ENCODE data around the gene CDKN1B. TPM values are rescaled to one million over a fixed set of nuclear protein-coding genes. Genes with fewer than 3 reads are reported as not detected.

CDKN1B gene
- total RNA-seq, 4 donors from 2014 or later, result 37.8 to 71.9 (median 46.9) TPM

DNA sequence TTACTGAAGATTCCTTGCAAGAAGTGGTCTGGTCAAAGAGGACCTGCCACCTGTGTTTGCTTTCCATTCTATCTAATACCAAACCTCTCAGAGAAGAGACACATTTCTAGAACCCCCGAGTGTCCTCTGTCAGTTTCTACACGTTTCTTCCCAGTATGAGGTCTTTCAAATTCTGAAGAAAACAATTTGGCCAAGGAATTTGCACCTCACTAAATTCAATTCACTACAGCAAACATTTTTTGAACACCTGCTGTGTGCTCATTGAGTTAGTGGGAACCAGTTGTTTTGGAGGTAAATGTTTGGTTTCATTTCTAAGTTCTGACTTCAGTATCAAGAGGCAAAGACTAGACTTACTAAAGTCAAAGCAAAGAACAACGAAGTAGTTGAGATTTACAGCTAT, 40.6 kb upstream of the CDKN1B start:
- no peaks in the 10 kb centered on the region for H3K4me1 ChIP-seq
- TF ChIP-seq POLR2AphosphoS5 (IDR thresholded peaks at IDR 0.05) (no peak), EP300 (IDR thresholded peaks at IDR 0.05) (no peak), POLR2A (IDR thresholded peaks at IDR 0.05) (no peak)
- TF ChIP-seq, protein P1, sequence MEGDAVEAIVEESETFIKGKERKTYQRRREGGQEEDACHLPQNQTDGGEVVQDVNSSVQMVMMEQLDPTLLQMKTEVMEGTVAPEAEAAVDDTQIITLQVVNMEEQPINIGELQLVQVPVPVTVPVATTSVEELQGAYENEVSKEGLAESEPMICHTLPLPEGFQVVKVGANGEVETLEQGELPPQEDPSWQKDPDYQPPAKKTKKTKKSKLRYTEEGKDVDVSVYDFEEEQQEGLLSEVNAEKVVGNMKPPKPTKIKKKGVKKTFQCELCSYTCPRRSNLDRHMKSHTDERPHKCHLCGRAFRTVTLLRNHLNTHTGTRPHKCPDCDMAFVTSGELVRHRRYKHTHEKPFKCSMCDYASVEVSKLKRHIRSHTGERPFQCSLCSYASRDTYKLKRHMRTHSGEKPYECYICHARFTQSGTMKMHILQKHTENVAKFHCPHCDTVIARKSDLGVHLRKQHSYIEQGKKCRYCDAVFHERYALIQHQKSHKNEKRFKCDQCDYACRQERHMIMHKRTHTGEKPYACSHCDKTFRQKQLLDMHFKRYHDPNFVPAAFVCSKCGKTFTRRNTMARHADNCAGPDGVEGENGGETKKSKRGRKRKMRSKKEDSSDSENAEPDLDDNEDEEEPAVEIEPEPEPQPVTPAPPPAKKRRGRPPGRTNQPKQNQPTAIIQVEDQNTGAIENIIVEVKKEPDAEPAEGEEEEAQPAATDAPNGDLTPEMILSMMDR (IDR thresholded peaks at IDR 0.05), result no peak
- no peak overlapping the region for H3K4me3 ChIP-seq
- no peaks in the 10 kb centered on the region for H3K9me3 ChIP-seq
- no peak for DNase-seq (ENCODE audit: low spot score in 2 of 2)
- H3K27me3 ChIP-seq, result no peaks in the 10 kb centered on the region
- H3K27ac ChIP-seq, result no peak overlapping the region
- WGBS, result 44% methylated on average over 3 of the region's 3 CpGs
- H3K36me3 ChIP-seq, result no peaks in the 10 kb centered on the region

DNA sequence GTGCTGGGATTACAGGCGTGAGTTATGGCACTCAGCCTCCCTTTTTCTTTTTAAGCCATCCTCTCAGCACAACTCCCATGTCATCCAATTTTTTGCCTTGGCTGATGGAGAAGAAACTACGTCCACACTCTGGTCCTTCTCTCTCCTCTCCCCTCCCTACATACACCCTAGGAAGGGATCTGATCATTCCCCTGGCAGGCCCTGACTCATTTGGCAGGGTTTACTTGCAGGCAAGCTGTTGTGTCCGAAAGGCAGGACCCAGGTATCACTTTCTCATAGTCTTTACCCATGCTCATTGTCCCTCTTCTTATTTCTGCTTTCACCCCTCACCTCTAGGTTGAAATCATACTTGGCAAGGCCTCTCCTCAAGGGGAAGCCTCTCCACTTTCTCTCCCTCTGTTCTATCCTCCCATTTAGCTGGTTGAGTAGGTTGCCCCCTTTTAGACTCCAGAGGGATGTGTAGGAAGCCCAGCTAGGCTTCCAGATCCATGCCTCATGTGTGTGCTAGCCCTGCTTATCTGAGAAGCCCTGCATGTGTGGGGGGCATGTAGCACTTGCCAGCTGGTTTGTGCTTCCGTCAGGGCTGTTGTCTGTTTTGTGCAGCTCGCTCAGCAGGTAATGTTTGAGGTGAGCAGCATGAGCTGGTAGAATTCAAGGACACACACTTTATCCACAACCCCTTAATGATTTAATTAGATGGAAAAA, 36.0 kb upstream of the CDKN1B start:
- no peak for DNase-seq (ENCODE audit: low spot score in 2 of 2)
- Histone ChIP-seq H3K9me3 (no peaks in the 10 kb centered on the region), H3K4me1 (no peaks in the 10 kb centered on the region), H3K4me3 (no peak overlapping the region), H3K27ac (no peak overlapping the region), H3K36me3 (no peaks in the 10 kb centered on the region), H3K27me3 (no peaks in the 10 kb centered on the region)
- WGBS, result 91% methylated on average over 5 of the region's 5 CpGs
- no peak for TF ChIP-seq EP300 (IDR thresholded peaks at IDR 0.05)
- TF ChIP-seq, protein P1 (IDR thresholded peaks at IDR 0.05), result no peak
- TF ChIP-seq POLR2A (IDR thresholded peaks at IDR 0.05), result no peak
- no peak for TF ChIP-seq POLR2AphosphoS5 (IDR thresholded peaks at IDR 0.05)

DNA sequence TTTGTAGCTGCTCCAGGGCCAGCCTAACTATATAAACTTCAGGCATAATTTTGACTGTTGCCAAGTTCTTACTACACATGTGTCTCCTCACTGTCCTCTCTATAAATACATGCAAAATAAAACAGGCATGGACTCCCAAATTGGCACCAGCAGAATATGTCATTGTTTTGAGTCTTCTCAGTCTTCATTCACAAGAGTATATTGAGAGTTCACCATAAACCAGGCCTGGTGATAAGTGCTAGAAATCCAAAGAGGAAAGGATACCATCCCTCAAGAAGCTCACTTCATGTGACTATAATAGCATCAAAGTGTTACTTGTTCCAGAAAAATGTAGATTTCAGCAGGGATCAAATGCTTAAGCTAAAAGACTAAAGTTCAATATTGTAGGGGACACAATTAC, 34.9 kb upstream of the CDKN1B start:
- no peaks in the 10 kb centered on the region for H3K4me1 ChIP-seq
- no peaks in the 10 kb centered on the region for H3K27me3 ChIP-seq
- H3K36me3 ChIP-seq, result no peaks in the 10 kb centered on the region
- no peaks in the 10 kb centered on the region for H3K9me3 ChIP-seq
- no peak overlapping the region for H3K27ac ChIP-seq
- no peak for DNase-seq (ENCODE audit: low spot score in 2 of 2)
- TF ChIP-seq POLR2A (IDR thresholded peaks at IDR 0.05) (no peak), EP300 (IDR thresholded peaks at IDR 0.05) (no peak), POLR2AphosphoS5 (IDR thresholded peaks at IDR 0.05) (no peak)
- H3K4me3 ChIP-seq, result no peak overlapping the region

DNA sequence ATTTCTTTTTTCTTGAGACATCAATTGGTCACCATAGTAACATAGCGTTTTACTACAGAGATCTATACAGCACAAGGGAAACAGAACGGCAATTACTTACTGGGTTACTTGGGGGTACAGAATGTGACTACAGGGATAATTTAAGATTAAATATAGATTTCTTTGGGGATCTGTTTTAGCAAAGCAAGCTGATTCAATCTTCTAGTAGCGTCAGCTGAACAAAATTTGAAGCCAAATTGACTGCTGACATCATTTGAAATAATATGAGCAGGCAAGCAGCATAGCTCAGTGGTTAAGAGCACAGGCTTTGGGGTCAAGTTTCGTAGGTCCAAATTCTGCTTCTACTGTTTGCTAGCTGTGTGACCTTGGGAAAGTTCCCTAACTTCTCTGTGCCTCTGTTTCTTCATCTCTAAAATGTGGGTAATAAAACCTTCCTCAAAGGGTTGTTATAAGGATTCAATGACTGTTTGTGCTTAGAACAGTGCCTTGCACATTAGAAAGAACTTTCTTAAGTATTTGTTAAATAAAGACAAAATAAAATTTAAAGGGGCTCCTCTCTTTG, 34.0 kb upstream of the CDKN1B start:
- Histone ChIP-seq H3K36me3 (no peaks in the 10 kb centered on the region), H3K4me3 (no peak overlapping the region), H3K27me3 (no peaks in the 10 kb centered on the region), H3K9me3 (no peaks in the 10 kb centered on the region), H3K27ac (no peak overlapping the region), H3K4me1 (no peaks in the 10 kb centered on the region)
- TF ChIP-seq, protein P1 (IDR thresholded peaks at IDR 0.05), result no peak
- TF ChIP-seq POLR2AphosphoS5 (IDR thresholded peaks at IDR 0.05) (no peak), POLR2A (IDR thresholded peaks at IDR 0.05) (no peak), EP300 (IDR thresholded peaks at IDR 0.05) (no peak)
- DNase-seq (ENCODE audit: low spot score in 2 of 2), result no peak
- WGBS, result 86% methylated on average over 4 of the region's 4 CpGs

DNA sequence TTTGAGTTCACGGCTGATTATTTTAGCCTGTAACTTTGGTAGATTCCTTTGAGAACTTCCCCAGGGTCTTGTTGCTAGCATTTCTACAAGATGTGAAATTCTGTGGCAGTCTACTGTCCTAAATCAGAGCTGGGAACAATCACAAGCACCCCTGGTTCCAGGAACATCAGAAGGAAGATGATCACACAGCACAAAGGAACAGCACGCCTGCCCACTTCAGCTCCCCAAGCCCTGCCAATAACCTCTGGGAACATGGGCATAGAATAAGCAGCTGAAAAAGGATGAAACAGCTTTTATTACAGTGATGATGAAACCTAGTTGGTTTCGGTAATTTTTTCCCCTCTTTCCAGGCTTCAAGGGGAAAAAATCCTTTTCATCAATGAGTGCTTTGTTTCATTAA, 33.4 kb upstream of the CDKN1B start:
- no peak overlapping the region for H3K27ac ChIP-seq
- no peak for TF ChIP-seq POLR2AphosphoS5 (IDR thresholded peaks at IDR 0.05)
- no peak for TF ChIP-seq POLR2A (IDR thresholded peaks at IDR 0.05)
- TF ChIP-seq EP300 (IDR thresholded peaks at IDR 0.05), result no peak
- TF ChIP-seq, protein P1 (IDR thresholded peaks at IDR 0.05), result no peak
- no peak for DNase-seq (ENCODE audit: low spot score in 2 of 2)
- H3K4me3 ChIP-seq, result no peak overlapping the region
- H3K36me3 ChIP-seq, result no peaks in the 10 kb centered on the region
- H3K4me1 ChIP-seq, result no peaks in the 10 kb centered on the region
- H3K27me3 ChIP-seq, result no peaks in the 10 kb centered on the region
- 52% methylated on average over 3 of the region's 3 CpGs for WGBS
- no peaks in the 10 kb centered on the region for H3K9me3 ChIP-seq

Measured in suprapubic skin (tissue), 4 donors.